HepG2 (cell line): ENCODE data around the gene ZNF213. TPM values are rescaled to one million over a fixed set of nuclear protein-coding genes. Genes with fewer than 3 reads are reported as not detected.

Experiments used
- AFF4 ChIP-seq: sonication (generic); formaldehyde crosslinking; IDR thresholded peaks from 2 replicates; pipeline ENCODE4 v1.4.0; 2020; ENCODE audit warnings: missing genetic modification reagents
- ARID3A ChIP-seq: IDR thresholded peaks from 2 replicates; pipeline ENCODE4 v1.6.1; 2012; ENCODE audit warnings: low read depth, low read length, improper control_type of control experiment
- ARNT2 ChIP-seq: sonication (generic); formaldehyde crosslinking; IDR thresholded peaks from 2 replicates; pipeline ENCODE4 v1.8.0; 2022; ENCODE audit warnings: mild to moderate bottlenecking, low read depth, missing genetic modification reagents, moderate library complexity
- ATAD3A ChIP-seq: sonication (generic); formaldehyde crosslinking; IDR thresholded peaks from 2 replicates; pipeline ENCODE4 v1.4.0; 2020; ENCODE audit warnings: missing genetic modification reagents
- CAMTA2 ChIP-seq: sonication (generic); formaldehyde crosslinking; IDR thresholded peaks from 2 replicates; pipeline ENCODE4 v1.4.0; 2020; ENCODE audit warnings: mild to moderate bottlenecking, missing genetic modification reagents, borderline replicate concordance
- CBX1 ChIP-seq: IDR thresholded peaks from one replicate; pipeline ENCODE4 v1.6.1; 2016; ENCODE audit warnings: antibody characterized with exemption, low read depth
- DPF2 ChIP-seq: sonication (generic); formaldehyde crosslinking; IDR thresholded peaks from 2 replicates; pipeline ENCODE4 v1.4.0; 2020; ENCODE audit warnings: mild to moderate bottlenecking, low read depth, missing genetic modification reagents, borderline replicate concordance
- GABPA ChIP-seq, 2 experiments: IDR thresholded peaks; 2 replicates each; pipeline ENCODE4 v1.6.1; 2011 to 2016; ENCODE audit warnings: low read depth in 2 of 2, low read length in 1 of 2, missing biosample characterization in 1 of 2, missing genetic modification characterization in 1 of 2
- GLI4 ChIP-seq: sonication (generic); formaldehyde crosslinking; IDR thresholded peaks from 2 replicates; pipeline ENCODE4 v1.5.1; 2020; ENCODE audit warnings: missing genetic modification reagents, mild to moderate bottlenecking, moderate library complexity, borderline replicate concordance
- IRF2 ChIP-seq: IDR thresholded peaks from 2 replicates; pipeline ENCODE4 v1.6.1; 2018; ENCODE audit warnings: missing genetic modification reagents, missing compliant biosample characterization
- ISX ChIP-seq: sonication (generic); formaldehyde crosslinking; conservative IDR thresholded peaks from 2 replicates; pipeline ENCODE4 v1.5.0; 2020; ENCODE audit warnings: missing genetic modification reagents
- KDM5A ChIP-seq: fragments of 200-600 bp; sonication (generic); IDR thresholded peaks from 2 replicates; pipeline ENCODE4 v1.7.0; 2018; ENCODE audit warnings: antibody characterized with exemption, mild to moderate bottlenecking, low read length, borderline replicate concordance
- MTF2 ChIP-seq: sonication (generic); formaldehyde crosslinking; IDR thresholded peaks from 2 replicates; pipeline ENCODE4 v1.5.0; 2020; ENCODE audit warnings: missing genetic modification reagents, borderline replicate concordance
- MYNN ChIP-seq: sonication (generic); formaldehyde crosslinking; IDR thresholded peaks from 2 replicates; pipeline ENCODE4 v1.4.0; 2020; ENCODE audit warnings: mild to moderate bottlenecking, low read depth, missing genetic modification reagents
- NFE2 ChIP-seq: sonication (generic); formaldehyde crosslinking; IDR thresholded peaks from 2 replicates; pipeline ENCODE4 v1.4.0; 2020; ENCODE audit warnings: missing genetic modification reagents
- NRL ChIP-seq: sonication (generic); formaldehyde crosslinking; IDR thresholded peaks from 2 replicates; pipeline ENCODE4 v1.5.0; 2020; ENCODE audit warnings: missing genetic modification reagents, mild to moderate bottlenecking, moderate library complexity, borderline replicate concordance
- STAT5B ChIP-seq: sonication (generic); formaldehyde crosslinking; IDR thresholded peaks from 2 replicates; pipeline ENCODE4 v1.4.0; 2020; ENCODE audit warnings: missing genetic modification reagents
- THAP8 ChIP-seq: sonication (generic); formaldehyde crosslinking; IDR thresholded peaks from 2 replicates; pipeline ENCODE4 v1.5.1; 2020; ENCODE audit warnings: missing genetic modification reagents, mild to moderate bottlenecking, borderline replicate concordance
- YEATS2 ChIP-seq: sonication (generic); formaldehyde crosslinking; IDR thresholded peaks from 2 replicates; pipeline ENCODE4 v1.4.0; 2020; ENCODE audit warnings: missing genetic modification reagents, borderline replicate concordance
- ZFAT ChIP-seq: sonication (generic); formaldehyde crosslinking; conservative IDR thresholded peaks from 2 replicates; pipeline ENCODE4 v1.8.1; 2023; ENCODE audit warnings: missing genetic modification reagents, inconsistent platforms
- ZFP37 ChIP-seq: sonication (generic); formaldehyde crosslinking; IDR thresholded peaks from 2 replicates; pipeline ENCODE4 v1.4.0; 2020; ENCODE audit warnings: missing genetic modification reagents, borderline replicate concordance
- ZKSCAN8 ChIP-seq: IDR thresholded peaks from 2 replicates; pipeline ENCODE4 v1.6.1; 2016; ENCODE audit warnings: borderline replicate concordance, missing genetic modification reagents, missing compliant biosample characterization
- ZMYM3 ChIP-seq: sonication (generic); formaldehyde crosslinking; IDR thresholded peaks from 2 replicates; pipeline ENCODE4 v1.5.1; 2020; ENCODE audit warnings: mild to moderate bottlenecking, missing genetic modification reagents
- ZNF205 ChIP-seq: IDR thresholded peaks from 2 replicates; pipeline ENCODE4 v1.6.1; 2018; ENCODE audit warnings: missing biosample characterization, missing genetic modification reagents
- ZNF572 ChIP-seq: sonication (generic); formaldehyde crosslinking; IDR thresholded peaks from 2 replicates; pipeline ENCODE4 v1.5.1; 2020; ENCODE audit warnings: mild to moderate bottlenecking, missing genetic modification reagents
- polyA plus RNA-seq, 8 experiments: library from polyadenylated mRNA; depleted of rRNA in 3 of 8; stranded (reverse) in 7 of 8; unstranded in 1 of 8; fragments of >200 nt; fragmentation: Illumina TruSeq in 4 of 8; extraction: Trizol in 4 of 8; gene quantifications; 2 replicates each; pipeline versions ENCODE4 v1.2.1 to v1.2.3, GENCODE V29; 2011 to 2016; ENCODE audit warnings: low read depth in 4 of 8, missing spikeins in 1 of 8, mixed read lengths in 1 of 8; ENCODE audit not compliant: insufficient read depth in 1 of 8
- total RNA-seq, 5 experiments: library from RNA; depleted of rRNA; stranded (reverse); fragments of >200 nt; fragmentation: Illumina TruSeq; extraction: Trizol; gene quantifications; 2 replicates each; pipeline ENCODE4 v1.2.3, GENCODE V29; 2016; ENCODE audit warnings: low read depth in 1 of 5

Gene ZNF213
- total and polyA plus RNA-seq, 2 of the 13 experiments (the other 11 are each of a cell fraction or from before 2014, with no cell fraction given): 0.59 to 0.97 TPM

- TF ChIP-seq ISX (CRISPR knock-in tag): no peak
- no peak for TF ChIP-seq ZMYM3
- TF ChIP-seq GABPA (IDR thresholded peaks at IDR 0.05; ENCODE audit: low read depth, low read length): peak; percentile 82
- peak; percentile 92 for TF ChIP-seq GABPA (CRISPR knock-in tag; IDR thresholded peaks at IDR 0.05; ENCODE audit: low read depth)
- TF ChIP-seq NFE2: no peak
- 0 out of 2 replicates have a peak, but pooled peaks have one; percentile 44 for TF ChIP-seq ZNF572
- TF ChIP-seq GLI4: no peak
- no peak for TF ChIP-seq ATAD3A (CRISPR knock-in tag)
- no peak for TF ChIP-seq ARNT2 (CRISPR knock-in tag)
- TF ChIP-seq ARID3A: no peak
- no peak for TF ChIP-seq DPF2
- no peak for TF ChIP-seq CBX1
- peak; percentile 91 for TF ChIP-seq KDM5A
- no peak for TF ChIP-seq MTF2
- peak; percentile 54; the same call in 1 of the 2 replicates for TF ChIP-seq CAMTA2 (CRISPR knock-in tag)
- no peak for TF ChIP-seq AFF4
- peak; percentile 73; the same call in 1 of the 2 replicates for TF ChIP-seq NRL (CRISPR knock-in tag)
- TF ChIP-seq ZKSCAN8: no peak
- peak; percentile 86 for TF ChIP-seq YEATS2 (CRISPR knock-in tag)
- 0 out of 2 replicates have a peak, but pooled peaks have one; percentile 28 for TF ChIP-seq ZFAT
- no peak for TF ChIP-seq ZNF205 (CRISPR knock-in tag)
- TF ChIP-seq ZFP37: no peak
- peak; percentile 61; the same call in 1 of the 2 replicates for TF ChIP-seq IRF2 (CRISPR knock-in tag)
- no peak for TF ChIP-seq THAP8 (CRISPR knock-in tag)
- TF ChIP-seq MYNN (CRISPR knock-in tag): no peak
- TF ChIP-seq STAT5B: no peak
Observed at GRCh38 chr16:3134338-3135125, at the start of gene ZNF213 (continued).
